Stimulated activated CD4-positive, alpha-beta T cell treated with anti-CD3 and anti-CD28 coated beads, Interleukin-1b, Interleukin-23, amount 100 ng/mL, for 4 hours (primary cell): Measurements from ENCODE around the gene C1D.

Source experiments
- DNase-seq, 2 donors: peaks; one replicate each; pipeline ENCODE4 v3.0.0-alpha.2; 2020; ENCODE audit warnings: low read depth in 2 of 2

Gene C1D

GRCh38 chr2:68057658-68058396 is 5.0 kb downstream of the C1D start:
- no peak for DNase-seq

GRCh38 chr2:68052717-68053422 is 9.9 kb downstream of the C1D start:
- DNase-seq: no peak

DNA sequence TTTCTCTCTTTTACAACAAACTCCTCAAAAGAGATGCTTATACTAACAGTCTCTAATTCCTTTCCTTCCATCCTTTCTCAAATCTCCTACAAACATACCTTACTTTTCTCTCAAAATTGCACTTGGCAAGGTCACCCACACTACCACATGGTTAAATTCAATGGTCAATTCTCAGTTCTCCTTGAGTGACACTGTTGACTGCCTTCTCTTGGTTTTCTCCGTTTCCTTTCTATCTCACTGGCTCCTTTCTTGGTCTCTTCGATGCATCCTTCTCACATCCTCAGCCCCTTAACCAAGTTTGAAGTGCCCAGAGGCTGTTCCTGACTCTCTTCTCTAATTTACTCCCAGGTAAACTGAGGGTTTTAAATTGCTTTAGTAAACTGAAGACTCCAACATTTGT is 12.5 kb downstream of the C1D start:
- no peak for DNase-seq

DNA sequence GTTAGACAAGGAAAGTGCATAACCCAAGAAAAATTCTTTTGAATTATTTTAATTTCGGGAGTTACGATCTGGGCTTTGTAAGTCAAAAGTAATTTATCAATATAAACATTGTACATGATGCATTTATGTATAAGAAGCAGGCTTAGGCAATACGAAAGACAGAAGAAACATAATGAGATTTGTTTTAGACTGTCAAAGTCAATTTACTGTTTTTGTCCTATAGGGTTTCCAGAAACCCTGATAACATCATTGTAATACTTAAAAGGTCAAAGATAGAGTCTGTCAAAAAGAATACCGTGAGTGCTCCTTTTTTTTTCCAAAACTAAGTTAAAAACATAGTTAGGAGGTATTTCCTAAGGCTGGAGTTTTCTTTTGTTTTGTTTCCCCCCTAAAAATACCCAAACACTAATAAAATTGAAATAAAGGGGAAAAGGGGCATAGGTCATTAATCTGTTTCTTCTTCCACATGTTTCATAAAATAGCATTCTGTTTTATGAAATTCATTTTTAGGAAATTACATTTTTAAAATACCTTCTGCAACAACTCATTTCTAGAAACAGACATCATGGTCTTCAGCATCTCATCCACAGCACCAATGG is 16.1 kb downstream of the C1D start:
- DNase-seq: no peak

DNA sequence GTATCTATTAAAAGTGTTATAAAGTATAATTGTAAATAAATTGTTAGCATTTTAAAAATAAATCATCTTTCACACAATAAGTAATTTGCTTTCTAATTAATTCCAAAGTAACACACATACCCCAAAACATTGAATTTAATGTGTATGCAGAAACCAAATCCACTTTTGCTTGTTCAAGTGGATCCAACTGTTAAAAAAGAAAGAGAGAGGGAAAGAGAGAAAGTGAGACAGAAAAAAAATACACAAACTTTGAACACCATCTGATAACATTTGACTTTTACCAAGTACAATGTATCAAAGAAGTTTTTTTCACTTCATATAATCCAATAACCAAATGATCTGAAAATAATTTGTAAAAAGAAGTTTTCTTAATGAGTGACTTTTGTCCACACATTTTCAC is 16.6 kb downstream of the C1D start:
- DNase-seq: no peak

- no peak for DNase-seq
Measured at GRCh38 chr2:68045342-68045741, 17.5 kb downstream of the C1D start.

DNA sequence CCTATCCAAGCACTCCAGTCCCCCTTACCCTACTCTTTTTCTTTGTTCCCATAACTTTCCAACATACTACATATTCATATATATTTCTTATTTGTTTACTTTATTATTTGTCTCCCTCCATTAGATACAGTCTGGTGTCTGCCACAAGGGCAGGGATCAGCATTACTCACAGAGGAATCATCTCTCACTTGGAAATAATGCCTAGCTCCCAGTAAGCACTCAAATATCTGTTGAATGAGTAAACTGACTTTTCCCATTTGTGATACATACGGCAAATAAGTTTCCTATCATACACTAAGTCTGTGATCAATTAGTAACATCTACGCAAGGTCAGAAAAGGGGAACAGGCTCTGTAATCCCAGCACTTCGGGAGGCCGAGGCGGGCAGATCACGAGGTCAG is 18.7 kb downstream of the C1D start:
- DNase-seq: no peak

- DNase-seq: no peak
Measured at GRCh38 chr2:68043695-68044094, 19.1 kb downstream of the C1D start.

- DNase-seq: no peak
Measured at GRCh38 chr2:68043032-68043431, 19.8 kb downstream of the C1D start.

GRCh38 chr2:68041704-68042245 is 21.0 kb downstream of the C1D start:
- no peak for DNase-seq

GRCh38 chr2:68040078-68040477 is 22.7 kb downstream of the C1D start:
- DNase-seq: no peak

DNA sequence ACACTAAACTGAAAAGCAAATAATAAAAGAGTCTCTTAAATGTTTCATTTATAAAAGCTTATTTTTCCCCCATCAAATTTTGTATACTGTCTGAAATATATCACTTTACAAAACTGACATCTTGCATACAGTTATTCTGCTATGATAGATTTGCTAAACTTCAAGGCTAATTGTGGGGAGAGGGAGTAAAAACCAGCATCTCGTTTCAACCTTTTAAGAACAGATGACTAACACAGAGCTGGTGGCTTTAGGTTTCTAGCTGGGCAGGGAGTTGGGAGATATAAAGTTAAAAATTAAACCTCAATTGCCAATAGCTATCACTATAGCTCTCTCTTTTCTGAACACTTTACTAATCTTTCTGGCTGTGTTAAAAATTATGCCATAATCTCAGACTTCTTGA is 23.5 kb downstream of the C1D start:
- DNase-seq: no peak

GRCh38 chr2:68032702-68033101 is 30.1 kb downstream of the C1D start:
- no peak for DNase-seq

DNA sequence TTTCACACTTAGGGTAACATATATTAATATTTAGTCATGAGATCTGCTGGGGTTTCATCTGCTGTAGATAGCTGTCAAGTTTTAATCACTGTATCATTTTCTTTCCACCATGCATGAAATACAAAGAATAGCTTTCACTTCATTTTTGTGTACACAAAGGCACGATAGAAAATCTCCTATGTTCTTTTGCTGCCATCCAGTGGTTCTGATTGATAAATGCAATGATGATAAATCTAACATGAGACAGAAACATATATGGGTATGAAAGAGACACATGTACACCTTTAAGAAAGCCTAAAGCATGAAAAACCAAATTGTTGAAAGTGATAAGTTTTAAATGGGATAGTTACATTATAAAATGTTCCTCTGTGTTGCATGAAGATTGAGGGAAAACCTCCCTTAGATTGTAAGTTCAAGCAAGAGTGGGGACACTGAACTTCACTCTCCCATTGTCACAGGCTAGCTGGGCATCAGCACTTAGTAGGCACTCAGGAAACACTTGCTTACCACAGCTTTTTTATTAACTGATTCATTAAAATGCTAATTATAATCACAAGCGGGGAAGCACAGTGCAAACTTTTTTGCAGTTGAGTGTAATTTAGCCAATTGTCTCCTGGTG is 31.2 kb downstream of the C1D start:
- DNase-seq: no peak

GRCh38 chr2:68031043-68031442 is 31.8 kb downstream of the C1D start:
- no peak for DNase-seq

DNA sequence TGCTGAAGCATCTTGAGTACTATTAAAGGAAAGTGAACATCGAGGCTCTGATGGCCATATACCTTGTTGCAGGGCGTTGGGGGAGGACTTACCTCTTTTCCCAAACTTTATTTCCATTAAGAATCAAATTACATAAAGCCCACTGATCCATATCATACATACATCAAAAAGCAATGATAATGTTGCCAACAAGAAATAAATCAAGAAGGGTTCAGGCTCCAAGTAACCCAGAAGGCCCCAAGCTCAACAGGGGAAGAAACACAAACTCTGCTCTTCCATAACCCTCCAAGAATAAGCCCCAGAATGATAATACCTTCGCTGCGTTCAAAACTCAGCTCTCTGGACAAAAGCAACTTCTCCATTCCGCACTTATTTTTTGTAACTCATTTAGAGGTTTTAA is 32.3 kb downstream of the C1D start:
- no peak for DNase-seq

DNA sequence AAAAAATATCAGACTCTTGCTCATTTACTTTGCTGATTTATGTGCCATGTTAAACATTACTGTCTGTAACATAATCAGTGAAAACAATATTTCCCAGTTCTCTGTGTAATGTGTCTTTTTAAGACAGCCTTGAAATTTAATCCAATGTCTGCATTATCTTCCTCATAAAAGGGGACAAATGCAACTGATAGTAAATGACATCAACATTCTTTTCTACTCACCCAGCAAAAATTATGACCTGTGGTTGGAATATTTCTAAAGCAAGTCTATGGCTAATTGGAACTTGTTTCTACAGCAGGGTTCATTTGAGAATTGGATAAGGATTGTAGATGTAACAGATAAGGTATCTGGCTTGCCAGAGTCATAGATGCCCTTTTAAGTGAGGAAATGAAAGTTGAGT is 34.8 kb downstream of the C1D start:
- DNase-seq: no peak

- DNase-seq: no peak
Measured at GRCh38 chr2:68024450-68024849, 38.4 kb downstream of the C1D start.

DNA sequence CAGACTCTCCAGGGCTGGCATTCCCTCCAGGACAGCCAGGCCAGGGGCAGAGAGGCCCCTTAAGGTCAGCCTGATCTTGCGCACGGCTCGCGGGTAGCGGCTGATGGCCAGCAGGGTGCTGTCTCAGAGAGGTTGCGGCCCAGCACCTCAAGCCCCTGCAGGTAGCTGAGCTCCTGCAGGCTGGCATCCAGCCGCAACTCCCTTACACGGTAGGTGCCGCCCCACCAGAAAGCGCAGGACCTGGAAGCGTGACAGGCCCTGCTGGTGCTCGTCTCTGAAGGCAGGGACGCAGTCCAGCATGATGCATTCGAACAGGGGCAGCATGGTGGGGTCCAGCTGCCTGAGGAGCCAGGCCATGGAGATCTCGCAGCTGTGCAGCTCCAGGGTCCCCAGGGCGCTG is 38.9 kb downstream of the C1D start:
- no peak for DNase-seq

DNA sequence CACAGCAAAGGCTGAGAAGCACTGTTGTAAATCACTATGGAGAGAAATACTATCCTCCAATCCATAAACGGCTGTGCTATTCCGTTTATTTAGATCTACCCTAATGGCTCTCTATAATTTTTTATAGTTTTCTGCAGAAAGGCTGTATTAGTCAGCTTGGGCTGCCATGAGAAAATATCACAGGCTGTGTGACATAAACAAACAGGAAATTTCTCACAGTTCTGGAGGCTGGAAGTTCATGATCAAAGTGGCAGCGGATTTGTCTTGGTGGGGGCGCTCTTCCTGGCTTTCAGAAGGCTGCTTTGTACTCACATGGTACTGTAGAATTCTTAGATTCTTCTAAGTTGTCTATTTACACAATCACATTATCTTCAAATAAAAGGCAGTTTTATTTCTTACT is 44.1 kb downstream of the C1D start:
- DNase-seq: no peak

DNA sequence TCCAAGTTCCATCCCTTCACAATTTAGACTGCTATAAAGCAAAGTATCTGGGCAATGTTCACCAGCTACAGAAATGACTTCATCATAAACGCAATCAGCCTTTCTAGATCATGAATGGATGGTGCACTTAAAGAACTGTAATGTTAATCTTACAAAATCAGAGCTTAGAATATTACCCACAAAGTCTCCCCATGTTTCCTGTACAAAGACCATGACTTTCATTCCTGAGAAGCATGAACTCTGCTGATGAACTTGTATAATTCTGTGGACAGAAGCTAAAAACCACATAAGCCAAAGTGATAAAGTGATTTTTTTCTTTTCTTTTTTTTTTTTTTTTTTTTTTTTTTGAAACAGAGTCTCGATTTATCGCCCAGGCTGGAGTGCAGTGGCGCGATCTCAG is 53.3 kb downstream of the C1D start:
- no peak for DNase-seq

GRCh38 chr2:68000170-68000825 is 62.5 kb downstream of the C1D start:
- DNase-seq: no peak
